ENCODE measurements around the gene IER5. TPM values are rescaled to one million over a fixed set of nuclear protein-coding genes. Genes with fewer than 3 reads are reported as not detected.

Gene IER5
- total and polyA plus RNA-seq, 2 of the 13 experiments (the other 11 are each of a cell fraction or from before 2014, with no cell fraction given): 2.5 to 3.5 TPM

DNA sequence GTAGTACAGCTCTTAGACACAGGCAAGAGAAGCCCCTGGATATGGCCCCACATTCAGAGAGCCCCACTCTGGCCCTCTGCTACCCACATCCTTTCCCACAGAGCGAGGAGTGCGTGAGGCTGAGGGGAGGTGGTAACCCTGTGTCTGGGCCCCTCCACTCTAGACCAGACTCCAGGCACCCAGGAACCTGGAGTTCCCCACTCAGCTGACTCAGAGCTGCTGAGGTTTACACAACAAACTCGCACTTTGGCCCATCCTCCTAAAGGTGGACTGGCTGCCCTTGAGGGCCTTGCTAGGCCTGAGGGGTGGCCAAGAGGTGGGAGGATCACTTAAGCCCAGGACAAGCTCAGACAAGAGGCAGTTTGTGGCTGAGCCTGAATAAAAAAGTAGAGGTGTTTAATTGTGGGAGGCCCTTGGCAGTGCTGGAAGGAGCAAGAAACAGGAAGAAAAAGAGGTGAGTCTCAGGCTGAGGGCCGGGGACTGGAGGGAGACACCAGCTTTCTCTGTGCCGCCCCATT, 44.0 kb upstream of the IER5 start (continued):
- TF ChIP-seq KMT2B (CRISPR knock-in tag; IDR thresholded peaks at IDR 0.05) (0 out of 2 replicates have a peak, but pooled peaks have one; percentile 20), SALL1 (CRISPR knock-in tag; IDR thresholded peaks at IDR 0.05) (peak; percentile 93), NBN (conservative IDR thresholded peaks at IDR 0.05) (no peak), TARDBP (CRISPR knock-in tag; IDR thresholded peaks at IDR 0.05) (0 out of 2 replicates have a peak, but pooled peaks have one; percentile 41), CREM (IDR thresholded peaks at IDR 0.05) (peak; percentile 37; the same call in 1 of the 2 replicates), CREM (CRISPR knock-in tag; IDR thresholded peaks at IDR 0.05) (no peak), ZNF792 (CRISPR knock-in tag; IDR thresholded peaks at IDR 0.05) (0 out of 2 replicates have a peak, but pooled peaks have one; percentile 48), PRDM4 (CRISPR knock-in tag; IDR thresholded peaks at IDR 0.05; ENCODE audit: borderline replicate concordance) (no peak), ZNF770 (CRISPR knock-in tag; IDR thresholded peaks at IDR 0.05) (peak; percentile 59; the same call in 1 of the 2 replicates), ZFX (CRISPR knock-in tag; IDR thresholded peaks at IDR 0.05; ENCODE audit: low read depth) (peak; percentile 83), THAP11 (CRISPR knock-in tag; IDR thresholded peaks at IDR 0.05) (peak; percentile 43; the same call in 1 of the 2 replicates), ZGPAT (CRISPR knock-in tag; IDR thresholded peaks at IDR 0.05) (peak; percentile 56; the same call in 1 of the 2 replicates), YEATS2 (CRISPR knock-in tag; IDR thresholded peaks at IDR 0.05; ENCODE audit: borderline replicate concordance) (peak; percentile 48; the same call in 1 of the 2 replicates), FOXC1 (CRISPR knock-in tag; IDR thresholded peaks at IDR 0.05; ENCODE audit: borderline replicate concordance) (peak; percentile 63; the same call in 1 of the 2 replicates), MAFK (conservative IDR thresholded peaks at IDR 0.05 in 1 of 2, IDR thresholded peaks at IDR 0.05 in 1 of 2; ENCODE audit: low read length in 2 of 2) (peak; percentile 27 to 50; a peak in 3 of 4 replicates), ZFY (CRISPR knock-in tag; IDR thresholded peaks at IDR 0.05) (peak; percentile 78), ZNF687 (CRISPR knock-in tag; IDR thresholded peaks at IDR 0.05) (peak; percentile 70), NCOA1 (CRISPR knock-in tag; IDR thresholded peaks at IDR 0.05) (0 out of 2 replicates have a peak, but pooled peaks have one; percentile 29), ZNF264 (CRISPR knock-in tag; IDR thresholded peaks at IDR 0.05) (0 out of 2 replicates have a peak, but pooled peaks have one; percentile 44)
